ENCODE results near the gene COPE. TPM values are rescaled to one million over a fixed set of nuclear protein-coding genes. Genes with fewer than 3 reads are reported as not detected.
"Not testable (repeated sequence)": the region's sequence is repeated elsewhere in the genome, so short reads cannot be mapped to it uniquely, and the experiment has no call there.

Gene COPE
- polyA plus RNA-seq, 4 donors, result 93.4 to 140 (median 104) TPM

GRCh38 chr19:18941628-18942354 is 22.6 kb upstream of the COPE start:
- no peak for DNase-seq (ENCODE audit: low read depth in 4 of 4, low spot score in 3 of 4)

GRCh38 chr19:18940769-18941627 is 21.8 kb upstream of the COPE start, which contains the start of gene HOMER3:
HOMER3 (minus strand) TSS chr19:18941217; CDS start chr19:18938982, 2,235 bp downstream.
- DNase-seq (ENCODE audit: low read depth in 4 of 4, low spot score in 3 of 4), result peak; percentile 53 to 66 (median 61)

- DNase-seq (ENCODE audit: low read depth in 4 of 4, low spot score in 3 of 4), result no peak
Measured at GRCh38 chr19:18939922-18940768, 21.0 kb upstream of the COPE start.

- DNase-seq (ENCODE audit: low read depth in 4 of 4, low spot score in 3 of 4), result no peak
Measured at GRCh38 chr19:18939163-18939562, 20.0 kb upstream of the COPE start.

- DNase-seq (ENCODE audit: low read depth in 4 of 4, low spot score in 3 of 4), result no peak
Measured at GRCh38 chr19:18933297-18933696, 14.1 kb upstream of the COPE start.

GRCh38 chr19:18932216-18932841 is 13.1 kb upstream of the COPE start:
- DNase-seq (ENCODE audit: low read depth in 4 of 4, low spot score in 3 of 4), result no peak

GRCh38 chr19:18931316-18932162 is 12.4 kb upstream of the COPE start:
- DNase-seq (ENCODE audit: low read depth in 4 of 4, low spot score in 3 of 4), result no peak

- no peak for DNase-seq (ENCODE audit: low read depth in 4 of 4, low spot score in 3 of 4)
Measured at GRCh38 chr19:18929311-18929710, 10.1 kb upstream of the COPE start.

- no peak for DNase-seq (ENCODE audit: low read depth in 4 of 4, low spot score in 3 of 4)
Measured at GRCh38 chr19:18928018-18928805, 9.0 kb upstream of the COPE start.

- no peak for DNase-seq (ENCODE audit: low read depth in 4 of 4, low spot score in 3 of 4)
Measured at GRCh38 chr19:18924684-18925213, 5.6 kb upstream of the COPE start.

GRCh38 chr19:18922228-18922985 is 3.2 kb upstream of the COPE start:
- DNase-seq (ENCODE audit: low read depth in 4 of 4, low spot score in 3 of 4), result no peak

GRCh38 chr19:18921593-18921992 is 2.4 kb upstream of the COPE start:
- no peak for DNase-seq (ENCODE audit: low read depth in 4 of 4, low spot score in 3 of 4)

GRCh38 chr19:18920400-18920799 is 1.2 kb upstream of the COPE start:
- DNase-seq (ENCODE audit: low read depth in 4 of 4, low spot score in 3 of 4), result no peak

GRCh38 chr19:18919900-18920214 is 670 bp upstream of the COPE start:
- no peak for DNase-seq (ENCODE audit: low read depth in 4 of 4, low spot score in 3 of 4)

- not testable (repeated sequence) for DNase-seq (ENCODE audit: low read depth in 4 of 4, low spot score in 3 of 4)
Measured at GRCh38 chr19:18917593-18917992, 1.6 kb downstream of the COPE start.

GRCh38 chr19:18915639-18916038 is 3.5 kb downstream of the COPE start:
- DNase-seq (ENCODE audit: low read depth in 4 of 4, low spot score in 3 of 4), result no peak

- DNase-seq (ENCODE audit: low read depth in 4 of 4, low spot score in 3 of 4), result no peak
Measured at GRCh38 chr19:18913466-18913865, 5.7 kb downstream of the COPE start.

GRCh38 chr19:18912933-18913332 is 6.3 kb downstream of the COPE start:
- no peak for DNase-seq (ENCODE audit: low read depth in 4 of 4, low spot score in 3 of 4)
